H1 (cell line): ENCODE results near the gene KCNAB2. TPM values are rescaled to one million over a fixed set of nuclear protein-coding genes. Genes with fewer than 3 reads are reported as not detected.

Experiments used
- BCL11A ChIP-seq, 2 experiments: IDR thresholded peaks; one replicate each; pipeline ENCODE4 v1.6.1; 2011; ENCODE audit warnings: low read depth in 2 of 2, low read length in 2 of 2, mild to moderate bottlenecking in 2 of 2
- HDAC2 ChIP-seq, 2 experiments: fragments of 300-600 bp in 1 of 2; sonication (generic) in 1 of 2; IDR thresholded peaks; 2 replicates each; pipeline ENCODE4 v1.6.1; 2011 to 2012; ENCODE audit warnings: low read depth in 2 of 2, low read length in 2 of 2, mild to moderate bottlenecking in 2 of 2, moderate library complexity in 2 of 2, borderline replicate concordance in 1 of 2, inconsistent platforms in 1 of 2
- RFX5 ChIP-seq: IDR thresholded peaks from 2 replicates; pipeline ENCODE4 v1.6.1; 2011; ENCODE audit warnings: low read depth, low read length, improper control_type of control experiment, borderline replicate concordance
- RNF2 ChIP-seq: fragments of 200-900, 300-1000 bp; sonication (generic); IDR thresholded peaks from 2 replicates; pipeline ENCODE4 v1.7.1; 2016; ENCODE audit warnings: borderline replicate concordance, low read depth, mild to moderate bottlenecking, antibody characterized with exemption, low read length; ENCODE audit not compliant: poor library complexity, severe bottlenecking; ENCODE audit errors: missing control alignments
- SP2 ChIP-seq: IDR thresholded peaks from 2 replicates; pipeline ENCODE4 v1.6.1; 2012; ENCODE audit warnings: mild to moderate bottlenecking, low read length, inconsistent platforms
- YY1 ChIP-seq: IDR thresholded peaks from 2 replicates; pipeline ENCODE4 v1.6.1; 2011; ENCODE audit warnings: low read depth, mild to moderate bottlenecking, low read length
- polyA plus RNA-seq, 7 experiments: library from polyadenylated mRNA; depleted of rRNA in 3 of 7; stranded (reverse) in 5 of 7; unstranded in 2 of 7; fragments of >200 nt in 5 of 7; fragments of 200-250 nt in 2 of 7; gene quantifications; 1 replicate in 5 of 7; 2 replicates in 1 of 7; 4 replicates in 1 of 7; pipeline versions ENCODE4 v1.2.1 to v1.2.3, GENCODE V29; 2011 to 2013; ENCODE audit warnings: missing spikeins in 2 of 7, mixed read lengths in 2 of 7
- total RNA-seq: library from RNA; stranded (reverse); fragmentation: NEBNext Ultra II Directional; extraction: Animal tissue kit (Norgen Biotek cat#: 25700); gene quantifications from 2 replicates; pipeline ENCODE4 v1.2.1, GENCODE V29; 2021

Gene KCNAB2
- total and polyA plus RNA-seq, 2 of the 8 experiments (the other 6 are each of a cell fraction or from before 2014, with no cell fraction given) = 4.5 to 7.0 TPM

DNA sequence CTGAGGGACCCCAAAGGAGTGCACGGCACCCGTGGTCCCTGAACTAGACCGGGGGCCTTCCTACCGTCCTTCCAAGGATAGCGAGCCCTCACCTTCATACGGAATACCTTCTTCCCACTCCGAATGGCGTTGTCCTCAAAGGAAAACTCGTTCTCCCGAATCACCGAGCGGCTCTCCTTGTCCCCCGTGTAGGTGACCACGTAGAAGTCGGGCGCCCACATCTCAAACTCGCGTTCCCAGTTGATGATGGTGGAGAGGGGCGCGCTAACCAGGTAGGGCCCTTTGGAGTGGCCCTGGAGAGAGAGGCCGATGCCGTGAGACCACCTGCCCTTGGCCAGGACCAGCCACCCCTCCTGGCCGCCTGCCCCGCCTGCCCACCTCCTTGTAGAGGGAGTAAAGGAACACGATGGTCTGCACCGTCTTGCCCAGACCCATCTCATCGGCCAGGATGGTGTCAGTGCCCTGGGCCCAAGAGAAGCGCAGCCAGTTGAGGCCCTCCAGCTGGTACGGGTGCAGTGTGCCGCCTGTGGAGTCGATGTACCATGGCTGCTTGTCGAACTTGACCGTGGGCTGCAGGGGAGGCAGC lies 96.4 kb downstream of the KCNAB2 start (continued):
- TF ChIP-seq BCL11A (IDR thresholded peaks at IDR 0.05; ENCODE audit: low read depth in 2 of 2, low read length in 2 of 2) (no peak), RFX5 (no peak), YY1 (no peak), SP2 (no peak), HDAC2 (IDR thresholded peaks at IDR 0.05; ENCODE audit: borderline replicate concordance in 1 of 2, low read depth in 2 of 2, low read length in 2 of 2) (no peak), RNF2 (no peak)
